A673 (cell line): ENCODE data around the gene SSH2. TPM values are rescaled to one million over a fixed set of nuclear protein-coding genes. Genes with fewer than 3 reads are reported as not detected.

Experiments used
- BruUV-seq: library from RNA; stranded (reverse); fragments of 400-500 nt; replicated peaks from 2 replicates; lab custom pipeline; 2021; lab: Mats Ljungman, UMichigan
- CTCF ChIA-PET: fragments of 300-600 bp; sonication (Branson Sonifier 250); formaldehyde crosslinking; loops from one replicate; lab custom pipeline; 2022; ENCODE audit warnings: antibody characterized with exemption; lab: Charles Lee
- POLR2A ChIA-PET: fragments of 300-600 bp; sonication (Branson Sonifier 250); formaldehyde crosslinking; loops from one replicate; lab custom pipeline; 2022; ENCODE audit warnings: antibody characterized with exemption; ENCODE audit not compliant: low non-redundant PET; lab: Charles Lee
- DNase-seq: peaks from one replicate; pipeline ENCODE4 v3.0.0-alpha.2; 2015; ENCODE audit warnings: low spot score
- H3K27ac ChIP-seq: fragments of 200-600 bp; sonication (generic); 2 replicates; pipeline ENCODE4 v1.5.1; 2016; ENCODE audit warnings: mixed run types, low read depth, mild to moderate bottlenecking, mixed read lengths, antibody characterized with exemption, low read length; ENCODE audit not compliant: poor library complexity, severe bottlenecking
- H3K27me3 ChIP-seq: fragments of 200-600 bp; sonication (generic); replicated peaks from 2 replicates; pipeline ENCODE4 v1.6.1; 2017; ENCODE audit warnings: mixed run types, low read depth, mild to moderate bottlenecking, mixed read lengths, antibody characterized with exemption, low read length; ENCODE audit not compliant: insufficient read depth, poor library complexity
- H3K36me3 ChIP-seq: fragments of 200-600 bp; sonication (generic); 2 replicates; pipeline ENCODE4 v1.6.1; 2016; ENCODE audit warnings: mixed run types, mild to moderate bottlenecking, mixed read lengths, antibody characterized with exemption, low read length; ENCODE audit not compliant: insufficient read depth, poor library complexity, severe bottlenecking
- H3K4me1 ChIP-seq: fragments of 200-600 bp; sonication (generic); 2 replicates; pipeline ENCODE4 v1.6.1; 2017; ENCODE audit warnings: mixed run types, mild to moderate bottlenecking, mixed read lengths, antibody characterized with exemption, low read length; ENCODE audit not compliant: insufficient read depth, poor library complexity, severe bottlenecking
- H3K4me3 ChIP-seq: fragments of 200-600 bp; sonication (generic); 2 replicates; pipeline ENCODE4 v1.5.1; 2016; ENCODE audit warnings: low read depth, mixed run types, mild to moderate bottlenecking, mixed read lengths, low read length; ENCODE audit not compliant: poor library complexity, severe bottlenecking
- H3K9me3 ChIP-seq: fragments of 200-600 bp; sonication (generic); 2 replicates; pipeline ENCODE4 v1.6.1; 2016; ENCODE audit warnings: mixed run types, low read depth, mild to moderate bottlenecking, mixed read lengths, antibody characterized with exemption, low read length; ENCODE audit not compliant: poor library complexity, severe bottlenecking
- CTCF ChIP-seq: fragments of 300-800, 200-600 bp; sonication (generic); conservative IDR thresholded peaks from 2 replicates; pipeline ENCODE4 v1.5.1; 2017; ENCODE audit warnings: low read depth, mild to moderate bottlenecking, antibody characterized with exemption, low read length, moderate library complexity, mixed read lengths
- EZH2 ChIP-seq: fragments of 200-600 bp; sonication (generic); IDR thresholded peaks from 2 replicates; pipeline ENCODE4 v1.6.1; 2017; ENCODE audit warnings: borderline replicate concordance, low read depth, mild to moderate bottlenecking, mixed read lengths, antibody characterized with exemption, low read length; ENCODE audit not compliant: poor library complexity, severe bottlenecking
- intact Hi-C: fragments of 100-400 bp; cut with micrococcal nuclease; formaldehyde crosslinking; loops from one replicate; pipeline ENCODE4 v1.10.0; 2022; ENCODE audit not compliant: unreplicated experiment
- total RNA-seq: library from RNA; stranded (reverse); gene quantifications from 2 replicates; pipeline ENCODE4 v1.2.3, GENCODE V29; 2021

The SSH2 gene
- total RNA-seq, 1 experiment from 2014 or later: 75.5 TPM

DNA sequence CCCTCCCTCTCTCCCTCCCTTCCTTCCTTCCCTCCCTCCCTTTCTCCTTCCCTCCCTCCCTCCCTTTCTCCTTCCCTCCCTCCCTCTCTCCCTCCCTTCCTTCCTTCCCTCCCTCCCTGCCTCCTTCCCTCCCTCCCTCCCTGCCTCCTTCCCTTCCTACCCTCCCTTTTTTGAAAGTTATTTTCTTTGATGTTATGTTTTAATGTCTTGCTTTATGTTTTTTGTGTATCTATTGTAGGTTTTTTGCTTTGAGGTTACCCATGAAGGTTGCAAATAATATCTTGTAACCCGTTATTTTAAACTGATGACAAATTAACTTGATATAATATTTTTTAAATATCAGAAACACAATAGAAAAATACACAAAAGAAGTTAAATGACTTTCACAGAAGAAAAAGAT, 96.2 kb downstream of the SSH2 start:
- peaks cover 9% of the 10 kb centered on the region for H3K4me1 ChIP-seq
- BruUV-seq: no TSS peak
- H3K27me3 ChIP-seq: no peaks in the 10 kb centered on the region
- TF ChIP-seq EZH2: no peak
- TF ChIP-seq CTCF: no peak
- no peaks in the 10 kb centered on the region for H3K36me3 ChIP-seq
- no peak overlapping the region for H3K4me3 ChIP-seq
- intact Hi-C loops: no loop called here
- CTCF ChIA-PET: no interaction called here
- no peaks in the 10 kb centered on the region for H3K9me3 ChIP-seq
- no peak for DNase-seq
- POLR2A ChIA-PET: no interaction called here
- no peak overlapping the region for H3K27ac ChIP-seq

DNA sequence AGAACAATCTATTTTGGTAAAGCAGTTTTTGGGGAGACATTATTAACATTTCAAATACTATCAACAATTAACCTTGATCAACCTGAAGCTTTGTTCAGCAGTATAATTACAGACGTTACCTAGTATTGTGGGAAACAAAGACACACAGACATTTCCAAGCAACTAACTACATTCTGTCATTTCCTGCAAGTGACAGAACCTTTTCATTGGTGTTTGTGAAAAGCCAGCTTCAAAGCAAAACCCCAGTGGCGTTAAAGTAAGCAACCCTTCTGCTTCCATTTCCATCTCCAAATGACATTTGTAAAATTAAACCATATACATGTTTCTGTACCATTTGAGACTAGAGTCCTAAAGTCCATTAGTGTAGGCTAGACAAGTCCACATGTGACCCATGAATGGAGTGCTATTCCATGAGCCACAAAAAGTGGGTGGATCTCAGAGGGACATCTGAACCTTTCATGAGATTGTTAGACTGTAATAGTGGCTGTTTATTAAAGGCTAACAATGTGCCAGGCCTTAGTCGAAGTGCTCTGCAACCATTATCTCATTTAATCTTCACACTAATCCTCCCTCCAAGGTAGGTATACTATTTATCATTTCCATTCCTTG, 101.2 kb downstream of the SSH2 start:
- intact Hi-C loops: no loop called here
- Histone ChIP-seq H3K4me3 (no peak overlapping the region), H3K9me3 (no peaks in the 10 kb centered on the region), H3K36me3 (no peaks in the 10 kb centered on the region), H3K4me1 (peaks cover 19% of the 10 kb centered on the region), H3K27me3 (no peaks in the 10 kb centered on the region), H3K27ac (no peak overlapping the region)
- ChIA-PET POLR2A (no interaction called here), CTCF (no interaction called here)
- TF ChIP-seq CTCF (no peak), EZH2 (no peak)
- DNase-seq: no peak
- no TSS peak for BruUV-seq

DNA sequence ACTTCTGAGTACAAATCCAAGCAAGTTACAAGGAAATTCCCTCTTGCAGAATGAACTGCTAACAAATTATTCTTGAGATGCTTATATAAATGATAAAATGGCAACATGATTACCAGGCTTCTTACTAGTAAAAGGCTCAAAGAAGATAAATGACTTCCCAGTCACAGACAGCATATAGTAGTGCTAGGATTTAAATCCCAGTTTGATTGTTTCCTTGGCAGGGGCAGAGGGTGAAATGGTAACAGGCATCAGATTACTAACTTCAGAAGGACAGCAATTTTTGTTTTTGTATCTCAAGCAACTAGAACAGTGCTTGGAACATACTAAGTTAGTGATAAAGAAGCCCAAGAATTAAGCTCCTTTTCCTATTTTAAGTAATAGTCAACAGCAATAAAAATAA, 102.8 kb downstream of the SSH2 start:
- Histone ChIP-seq H3K27ac (no peak overlapping the region), H3K4me3 (no peak overlapping the region), H3K9me3 (no peaks in the 10 kb centered on the region), H3K36me3 (no peaks in the 10 kb centered on the region), H3K27me3 (no peaks in the 10 kb centered on the region), H3K4me1 (peaks cover 19% of the 10 kb centered on the region)
- TF ChIP-seq CTCF (no peak), EZH2 (no peak)
- BruUV-seq: no TSS peak
- ChIA-PET POLR2A (no interaction called here), CTCF (no interaction called here)
- peak; percentile 25 for DNase-seq
- intact Hi-C loops: no loop called here
